Measurements from ENCODE around the gene ASTL.
"Not testable (repeated sequence)": the region's sequence is repeated elsewhere in the genome, so short reads cannot be mapped to it uniquely, and the experiment has no call there.

GRCh38 chr2:96160366-96160765 lies 22.1 kb upstream of the ASTL start:
- not testable (repeated sequence) for TF ChIP-seq CTCF (conservative IDR thresholded peaks at IDR 0.05; ENCODE audit: low read length); EZH2phosphoT487 (IDR thresholded peaks at IDR 0.05; ENCODE audit: borderline replicate concordance, low read depth, low read length)
